PC-3 (cell line): ENCODE results near the gene KCNG3.

ENCODE experiments used
- EZH2 ChIP-seq: fragments of 300-600 bp; sonication (generic); IDR thresholded peaks from one replicate; pipeline ENCODE4 v1.6.1; 2017; ENCODE audit warnings: antibody characterized with exemption, mild to moderate bottlenecking, low read length; ENCODE audit not compliant: unreplicated experiment
- EZH2phosphoT487 ChIP-seq: fragments of 300-600 bp; sonication (generic); IDR thresholded peaks from 2 replicates; pipeline ENCODE4 v1.6.1; 2018; ENCODE audit warnings: mild to moderate bottlenecking, antibody characterized with exemption, low read length, borderline replicate concordance
- TF ChIP-seq, protein P1 (sequence below): fragments of 300-600 bp; sonication (generic); conservative IDR thresholded peaks from 2 replicates; pipeline ENCODE4 v1.5.1; 2017; ENCODE audit warnings: antibody characterized with exemption, low read depth, mild to moderate bottlenecking, low read length

DNA sequence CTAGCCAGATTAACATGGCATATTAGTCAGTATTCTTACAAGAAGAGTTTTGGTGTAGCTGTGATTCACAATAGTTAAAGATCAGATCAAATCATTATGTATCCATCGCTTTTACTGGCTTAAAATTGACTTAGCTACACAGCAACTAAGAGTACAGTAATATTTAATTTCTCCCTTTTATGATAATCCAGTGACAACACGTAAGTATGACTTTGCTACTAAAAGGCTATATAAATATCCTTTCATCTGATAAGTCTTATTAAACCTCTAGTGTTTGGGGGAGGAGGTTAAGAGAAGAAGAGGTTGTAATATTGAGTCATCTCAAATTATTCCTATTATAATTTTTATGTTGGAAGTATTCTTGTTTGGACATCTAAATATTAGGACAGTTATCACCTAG, 51.0 kb downstream of the KCNG3 start:
- TF ChIP-seq, protein P1, sequence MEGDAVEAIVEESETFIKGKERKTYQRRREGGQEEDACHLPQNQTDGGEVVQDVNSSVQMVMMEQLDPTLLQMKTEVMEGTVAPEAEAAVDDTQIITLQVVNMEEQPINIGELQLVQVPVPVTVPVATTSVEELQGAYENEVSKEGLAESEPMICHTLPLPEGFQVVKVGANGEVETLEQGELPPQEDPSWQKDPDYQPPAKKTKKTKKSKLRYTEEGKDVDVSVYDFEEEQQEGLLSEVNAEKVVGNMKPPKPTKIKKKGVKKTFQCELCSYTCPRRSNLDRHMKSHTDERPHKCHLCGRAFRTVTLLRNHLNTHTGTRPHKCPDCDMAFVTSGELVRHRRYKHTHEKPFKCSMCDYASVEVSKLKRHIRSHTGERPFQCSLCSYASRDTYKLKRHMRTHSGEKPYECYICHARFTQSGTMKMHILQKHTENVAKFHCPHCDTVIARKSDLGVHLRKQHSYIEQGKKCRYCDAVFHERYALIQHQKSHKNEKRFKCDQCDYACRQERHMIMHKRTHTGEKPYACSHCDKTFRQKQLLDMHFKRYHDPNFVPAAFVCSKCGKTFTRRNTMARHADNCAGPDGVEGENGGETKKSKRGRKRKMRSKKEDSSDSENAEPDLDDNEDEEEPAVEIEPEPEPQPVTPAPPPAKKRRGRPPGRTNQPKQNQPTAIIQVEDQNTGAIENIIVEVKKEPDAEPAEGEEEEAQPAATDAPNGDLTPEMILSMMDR = no peak
- TF ChIP-seq EZH2 (no peak), EZH2phosphoT487 (no peak)
